ENCODE data around the gene ARHGAP9.
"Not testable (repeated sequence)": the region's sequence is repeated elsewhere in the genome, so short reads cannot be mapped to it uniquely, and the experiment has no call there.

ARHGAP9 gene

GRCh38 chr12:57431654-57432188, 47.9 kb downstream of the ARHGAP9 start:
- no peak for DNase-seq

GRCh38 chr12:57430931-57431566, 48.6 kb downstream of the ARHGAP9 start, which contains the start of gene R3HDM2:
TSS of gene R3HDM2 (minus strand) at chr12:57431043. CDS start at chr12:57310428, 120,615 bp downstream.
- DNase-seq = peak; percentile 76

GRCh38 chr12:57430112-57430930, 49.3 kb downstream of the ARHGAP9 start:
- no peak for DNase-seq

- no peak for DNase-seq
These were observed 50.1 kb downstream of the ARHGAP9 start for GRCh38 chr12:57429473-57430111.

- no peak for DNase-seq
These were observed 50.7 kb downstream of the ARHGAP9 start for GRCh38 chr12:57428965-57429364.

- DNase-seq = not testable (repeated sequence)
These were observed 52.7 kb downstream of the ARHGAP9 start for GRCh38 chr12:57426948-57427347.
